HL-60 (cell line): ENCODE results near the gene DDO.

Experiments used
- CTCF ChIP-seq: IDR thresholded peaks from one replicate; pipeline ENCODE4 v1.5.1; 2011; ENCODE audit warnings: low read length, control low read depth, inconsistent platforms; ENCODE audit not compliant: insufficient read depth
- GABPA ChIP-seq: IDR thresholded peaks from 2 replicates; pipeline ENCODE4 v1.6.1; 2012; ENCODE audit warnings: low read depth

- TF ChIP-seq CTCF (no peak), GABPA (no peak)
These were observed 10.8 kb downstream of the DDO start for GRCh38 chr6:110404607-110405006.
